ENCODE measurements around the gene RNF169. TPM values are rescaled to one million over a fixed set of nuclear protein-coding genes. Genes with fewer than 3 reads are reported as not detected.

Gene RNF169
- total and polyA plus RNA-seq, 2 of the 4 experiments (the other 2 are of a cell fraction) = 3.6 to 23.3 TPM

- ChIA-PET POLR2A (ENCODE audit: unreplicated experiment) (no interaction called here), CTCF (no interaction called here)
- H3K14ac ChIP-seq (replicated peaks; ENCODE audit: low read depth, low read length) = no peak overlapping the region
- H3K9ac ChIP-seq (ENCODE audit: low read depth, low read length) = no peak overlapping the region
- no peaks in the 10 kb centered on the region for H3K9me3 ChIP-seq (ENCODE audit: control insufficient read depth, insufficient read depth, low read length)
- no peak overlapping the region for H3K4me3 ChIP-seq (ENCODE audit: insufficient read depth, low read depth, low read length)
- H3K27me3 ChIP-seq (ENCODE audit: control insufficient read depth, insufficient read depth, low read length) = no peaks in the 10 kb centered on the region
- H2AK5ac ChIP-seq (ENCODE audit: low read depth, low read length) = no peak overlapping the region
- no peak for TF ChIP-seq CEBPB (IDR thresholded peaks at IDR 0.05; ENCODE audit: low read depth, low read length)
- TF ChIP-seq FOS (IDR thresholded peaks at IDR 0.05; ENCODE audit: low read depth, low read length) = no peak
- no peak for TF ChIP-seq MAFK (IDR thresholded peaks at IDR 0.05; ENCODE audit: low read depth, low read length)
- TF ChIP-seq RAD21 (IDR thresholded peaks at IDR 0.05; ENCODE audit: low read length) = no peak
- no peak for TF ChIP-seq USF2 (IDR thresholded peaks at IDR 0.05; ENCODE audit: low read depth, low read length)
- no peak for TF ChIP-seq SMC3 (IDR thresholded peaks at IDR 0.05; ENCODE audit: low read depth, low read length)
- TF ChIP-seq CHD1 (IDR thresholded peaks at IDR 0.05; ENCODE audit: low read depth, low read length) = no peak
- no peak for TF ChIP-seq RFX5 (IDR thresholded peaks at IDR 0.05; ENCODE audit: low read depth, low read length)
- no peak for TF ChIP-seq RCOR1 (IDR thresholded peaks at IDR 0.05; ENCODE audit: insufficient replicate concordance, low read length)
- no peak for TF ChIP-seq MAZ (IDR thresholded peaks at IDR 0.05; ENCODE audit: borderline replicate concordance, low read depth, low read length)
- no peak for TF ChIP-seq POLR2A (IDR thresholded peaks at IDR 0.05; ENCODE audit: low read depth, low read length)
- no peak for TF ChIP-seq NFE2L2 (IDR thresholded peaks at IDR 0.05; ENCODE audit: low read depth, low read length)
- no peak for TF ChIP-seq ELK1 (IDR thresholded peaks at IDR 0.05; ENCODE audit: borderline replicate concordance, low read depth, low read length)
- TF ChIP-seq MXI1 (IDR thresholded peaks at IDR 0.05; ENCODE audit: borderline replicate concordance, low read depth, low read length) = no peak
- TF ChIP-seq BHLHE40 (IDR thresholded peaks at IDR 0.05; ENCODE audit: low read depth, low read length) = no peak
- TF ChIP-seq CTCF (conservative IDR thresholded peaks at IDR 0.05; ENCODE audit: low read depth, low read length) = no peak
- no peak overlapping the region for H3K23ac ChIP-seq (ENCODE audit: low read depth, low read length)
- no peak overlapping the region for H2BK5ac ChIP-seq (ENCODE audit: low read depth, low read length, poor library complexity, severe bottlenecking)
- H3K18ac ChIP-seq (ENCODE audit: low read depth, low read length) = no peak overlapping the region
- no TSS peak for BruUV-seq (replicated peaks)
- in situ Hi-C loops (cut with MboI; ENCODE audit: low sequenced_read_pairs) (no loop called here), dilution Hi-C loops (cut with HindIII; ENCODE audit: low sequenced_read_pairs, unreplicated experiment) (no loop called here), intact Hi-C loops (cut with micrococcal nuclease) (no loop called here)
- no peak overlapping the region for H4K8ac ChIP-seq (ENCODE audit: low read depth in 2 of 2, low read length in 2 of 2)
- 95% methylated on average over 11 of the region's 13 CpGs; no CpG with 5 or more reads in 1 of the 2 experiments for WGBS, 2 experiments (ENCODE audit: extremely low coverage in 2 of 2, insufficient read length in 1 of 2)
- peaks cover 2% of the 10 kb centered on the region; the same call in 1 of the 2 replicates for H3K4me1 ChIP-seq (ENCODE audit: control insufficient read depth, insufficient read depth, low read length)
- no peak for DNase-seq
- peaks cover 42% of the 10 kb centered on the region for H3K36me3 ChIP-seq (ENCODE audit: control insufficient read depth, insufficient read depth, low read length)
- H2AK9ac ChIP-seq (replicated peaks; ENCODE audit: low read depth, low read length, poor library complexity) = no peak overlapping the region
- no peak overlapping the region for H2BK120ac ChIP-seq (ENCODE audit: low read depth, low read length)
- no peak overlapping the region for H2BK20ac ChIP-seq (ENCODE audit: low read depth, low read length)
- no peak for ATAC-seq (ENCODE audit: low read depth)
- H2AFZ ChIP-seq (replicated peaks; ENCODE audit: low read length, poor library complexity) = no peak overlapping the region
- H3K4me2 ChIP-seq (ENCODE audit: low read depth, low read length) = no peak overlapping the region
- H4K20me1 ChIP-seq (ENCODE audit: insufficient read depth, low read length) = no peaks in the 10 kb centered on the region; the same call in 1 of the 2 replicates
- H3K56ac ChIP-seq (ENCODE audit: extremely low read depth, insufficient read depth, low read length) = no peak overlapping the region
- H3K4ac ChIP-seq (ENCODE audit: low read depth, low read length) = no peak overlapping the region
- no peak overlapping the region for H3K27ac ChIP-seq (ENCODE audit: insufficient read depth, low read length)
- peaks cover 9 to 21% of the 10 kb centered on the region in 2 experiments for H3K79me1 ChIP-seq (ENCODE audit: low read depth in 1 of 2, low read length in 2 of 2)
- peaks cover 15% of the 10 kb centered on the region for H3K9me1 ChIP-seq (ENCODE audit: insufficient read depth, low read length)
- H2BK15ac ChIP-seq (ENCODE audit: low read depth, low read length) = no peak overlapping the region
- no peak overlapping the region for H4K5ac ChIP-seq (ENCODE audit: low read depth, low read length)
- no peak overlapping the region for H4K91ac ChIP-seq (ENCODE audit: insufficient read depth, low read depth, low read length)
Observed at GRCh38 chr11:74842967-74843366, 94.3 kb downstream of the RNF169 start.
